Measurements from ENCODE around the gene NCOA7.

The NCOA7 gene

GRCh38 chr6:125863023-125863422, 72.3 kb downstream of the NCOA7 start:
- H3K36me3 ChIP-seq (ENCODE audit: insufficient read depth, low read length), result no peaks in the 10 kb centered on the region
- no peaks in the 10 kb centered on the region for H3K27me3 ChIP-seq (ENCODE audit: insufficient read depth, low read length)
- no peak overlapping the region for H3K4me3 ChIP-seq (ENCODE audit: low read length)
- H3K27ac ChIP-seq (ENCODE audit: low read depth, low read length), result no peak overlapping the region
- no peak overlapping the region for H3K9ac ChIP-seq (ENCODE audit: low read depth, low read length)
- no peaks in the 10 kb centered on the region for H3K9me3 ChIP-seq (ENCODE audit: insufficient read depth, low read depth, low read length)
- peaks cover 11% of the 10 kb centered on the region for H3K4me1 ChIP-seq (ENCODE audit: insufficient read depth, low read length)

DNA sequence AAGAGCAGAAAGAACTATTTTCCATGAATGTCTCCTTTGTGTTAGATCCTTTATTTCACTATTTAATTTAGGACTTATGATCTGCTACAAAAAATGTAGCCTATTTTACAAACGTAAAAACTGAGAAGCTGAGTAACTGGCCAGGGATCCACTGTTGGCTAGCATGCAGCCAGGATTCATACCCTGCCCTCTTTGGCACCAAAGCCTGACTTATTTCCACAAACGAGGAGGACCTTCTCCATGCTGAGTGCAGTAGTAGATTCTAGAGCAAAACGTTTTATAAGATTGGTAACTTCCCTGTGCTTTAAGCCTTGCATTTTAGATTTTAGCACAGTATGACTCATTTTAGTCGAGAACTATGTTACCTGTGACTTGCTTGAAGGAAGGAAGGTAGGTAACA, 74.3 kb downstream of the NCOA7 start:
- no peak overlapping the region for H3K9ac ChIP-seq (ENCODE audit: low read depth, low read length)
- no peaks in the 10 kb centered on the region for H3K36me3 ChIP-seq (ENCODE audit: insufficient read depth, low read length)
- H3K9me3 ChIP-seq (ENCODE audit: insufficient read depth, low read depth, low read length), result no peaks in the 10 kb centered on the region
- H3K27ac ChIP-seq (ENCODE audit: low read depth, low read length), result no peak overlapping the region
- H3K27me3 ChIP-seq (ENCODE audit: insufficient read depth, low read length), result no peaks in the 10 kb centered on the region
- WGBS, result 86% methylated on average over 4 of the region's 4 CpGs
- no peak overlapping the region for H3K4me3 ChIP-seq (ENCODE audit: low read length)
- H3K4me1 ChIP-seq (ENCODE audit: insufficient read depth, low read length), result peaks cover 14% of the 10 kb centered on the region

GRCh38 chr6:125866433-125866832, 75.7 kb downstream of the NCOA7 start:
- Histone ChIP-seq H3K9me3 (ENCODE audit: insufficient read depth, low read depth, low read length) (no peaks in the 10 kb centered on the region), H3K4me3 (ENCODE audit: low read length) (no peak overlapping the region), H3K9ac (ENCODE audit: low read depth, low read length) (no peak overlapping the region), H3K27me3 (ENCODE audit: insufficient read depth, low read length) (no peaks in the 10 kb centered on the region), H3K27ac (ENCODE audit: low read depth, low read length) (no peak overlapping the region), H3K36me3 (ENCODE audit: insufficient read depth, low read length) (no peaks in the 10 kb centered on the region), H3K4me1 (ENCODE audit: insufficient read depth, low read length) (peaks cover 14% of the 10 kb centered on the region)

DNA sequence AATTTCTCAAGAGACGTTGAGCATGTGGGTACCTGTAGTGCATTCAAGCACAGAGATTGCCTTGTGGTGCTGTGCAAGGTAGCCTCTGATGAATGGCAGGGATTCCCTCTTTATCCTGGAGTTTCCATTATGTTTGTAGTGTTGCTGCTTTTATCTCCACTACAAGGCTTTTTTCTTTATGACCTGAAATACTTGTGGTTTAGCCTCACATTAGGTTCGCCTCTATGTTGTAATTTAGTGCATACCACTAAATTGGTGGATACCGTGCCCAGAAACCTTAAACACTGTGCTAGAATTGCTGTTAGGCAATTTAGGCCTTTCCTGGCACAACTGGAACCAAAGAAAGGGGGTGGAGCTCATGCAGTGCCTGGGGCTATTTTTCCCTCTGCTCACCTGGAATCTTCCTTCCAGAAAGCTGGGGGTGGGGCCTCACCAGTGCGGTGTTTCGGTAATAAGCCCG, 76.8 kb downstream of the NCOA7 start:
- no peaks in the 10 kb centered on the region for H3K9me3 ChIP-seq (ENCODE audit: insufficient read depth, low read depth, low read length)
- H3K4me3 ChIP-seq (ENCODE audit: low read length), result no peak overlapping the region
- WGBS, result 67% methylated on average over 6 of the region's 6 CpGs
- H3K4me1 ChIP-seq (ENCODE audit: insufficient read depth, low read length), result peaks cover 14% of the 10 kb centered on the region
- H3K27ac ChIP-seq (ENCODE audit: low read depth, low read length), result no peak overlapping the region
- H3K36me3 ChIP-seq (ENCODE audit: insufficient read depth, low read length), result no peaks in the 10 kb centered on the region
- no peak overlapping the region for H3K9ac ChIP-seq (ENCODE audit: low read depth, low read length)
- H3K27me3 ChIP-seq (ENCODE audit: insufficient read depth, low read length), result no peaks in the 10 kb centered on the region

GRCh38 chr6:125868252-125868651, 77.5 kb downstream of the NCOA7 start:
- no peaks in the 10 kb centered on the region for H3K27me3 ChIP-seq (ENCODE audit: insufficient read depth, low read length)
- no peak overlapping the region for H3K27ac ChIP-seq (ENCODE audit: low read depth, low read length)
- no peaks in the 10 kb centered on the region for H3K36me3 ChIP-seq (ENCODE audit: insufficient read depth, low read length)
- H3K4me1 ChIP-seq (ENCODE audit: insufficient read depth, low read length), result peaks cover 14% of the 10 kb centered on the region
- H3K9me3 ChIP-seq (ENCODE audit: insufficient read depth, low read depth, low read length), result no peaks in the 10 kb centered on the region
- H3K4me3 ChIP-seq (ENCODE audit: low read length), result no peak overlapping the region
- no peak overlapping the region for H3K9ac ChIP-seq (ENCODE audit: low read depth, low read length)
- 98% methylated on average over 2 of the region's 2 CpGs for WGBS

GRCh38 chr6:125868678-125869395, 78.1 kb downstream of the NCOA7 start:
- H3K4me1 ChIP-seq (ENCODE audit: insufficient read depth, low read length), result peaks cover 14% of the 10 kb centered on the region
- no peak overlapping the region for H3K27ac ChIP-seq (ENCODE audit: low read depth, low read length)
- no peaks in the 10 kb centered on the region for H3K9me3 ChIP-seq (ENCODE audit: insufficient read depth, low read depth, low read length)
- no peaks in the 10 kb centered on the region for H3K27me3 ChIP-seq (ENCODE audit: insufficient read depth, low read length)
- no peak overlapping the region for H3K4me3 ChIP-seq (ENCODE audit: low read length)
- no peak overlapping the region for H3K9ac ChIP-seq (ENCODE audit: low read depth, low read length)
- 92% methylated on average over 4 of the region's 5 CpGs for WGBS
- no peaks in the 10 kb centered on the region for H3K36me3 ChIP-seq (ENCODE audit: insufficient read depth, low read length)

- 88% methylated on average over 6 of the region's 6 CpGs for WGBS
- Histone ChIP-seq H3K27ac (ENCODE audit: low read depth, low read length) (no peak overlapping the region), H3K4me3 (ENCODE audit: low read length) (no peak overlapping the region), H3K36me3 (ENCODE audit: insufficient read depth, low read length) (no peaks in the 10 kb centered on the region), H3K27me3 (ENCODE audit: insufficient read depth, low read length) (no peaks in the 10 kb centered on the region), H3K9me3 (ENCODE audit: insufficient read depth, low read depth, low read length) (no peaks in the 10 kb centered on the region), H3K4me1 (ENCODE audit: insufficient read depth, low read length) (peaks cover 14% of the 10 kb centered on the region), H3K9ac (ENCODE audit: low read depth, low read length) (no peak overlapping the region)
Observed at GRCh38 chr6:125869427-125869826, 78.7 kb downstream of the NCOA7 start.

GRCh38 chr6:125871365-125871764, 80.6 kb downstream of the NCOA7 start:
- no peak overlapping the region for H3K4me3 ChIP-seq (ENCODE audit: low read length)
- H3K27me3 ChIP-seq (ENCODE audit: insufficient read depth, low read length), result no peaks in the 10 kb centered on the region
- H3K27ac ChIP-seq (ENCODE audit: low read depth, low read length), result no peak overlapping the region
- H3K9ac ChIP-seq (ENCODE audit: low read depth, low read length), result no peak overlapping the region
- H3K4me1 ChIP-seq (ENCODE audit: insufficient read depth, low read length), result peaks cover 14% of the 10 kb centered on the region
- no peaks in the 10 kb centered on the region for H3K9me3 ChIP-seq (ENCODE audit: insufficient read depth, low read depth, low read length)
- H3K36me3 ChIP-seq (ENCODE audit: insufficient read depth, low read length), result no peaks in the 10 kb centered on the region

- 93% methylated on average over 3 of the region's 5 CpGs for WGBS
- Histone ChIP-seq H3K36me3 (ENCODE audit: insufficient read depth, low read length) (no peaks in the 10 kb centered on the region), H3K4me1 (ENCODE audit: insufficient read depth, low read length) (peaks cover 9% of the 10 kb centered on the region), H3K27ac (ENCODE audit: low read depth, low read length) (no peak overlapping the region), H3K9me3 (ENCODE audit: insufficient read depth, low read depth, low read length) (no peaks in the 10 kb centered on the region), H3K4me3 (ENCODE audit: low read length) (no peak overlapping the region), H3K9ac (ENCODE audit: low read depth, low read length) (no peak overlapping the region), H3K27me3 (ENCODE audit: insufficient read depth, low read length) (no peaks in the 10 kb centered on the region)
Observed at GRCh38 chr6:125872259-125872921, 81.6 kb downstream of the NCOA7 start.

GRCh38 chr6:125882243-125882642, 91.5 kb downstream of the NCOA7 start:
- Histone ChIP-seq H3K36me3 (ENCODE audit: insufficient read depth, low read length) (peaks cover 12% of the 10 kb centered on the region; the same call in 1 of the 2 replicates), H3K9me3 (ENCODE audit: insufficient read depth, low read depth, low read length) (no peaks in the 10 kb centered on the region), H3K9ac (ENCODE audit: low read depth, low read length) (no peak overlapping the region), H3K27ac (ENCODE audit: low read depth, low read length) (no peak overlapping the region), H3K4me1 (ENCODE audit: insufficient read depth, low read length) (no peaks in the 10 kb centered on the region), H3K4me3 (ENCODE audit: low read length) (no peak overlapping the region), H3K27me3 (ENCODE audit: insufficient read depth, low read length) (no peaks in the 10 kb centered on the region)
- 88% methylated on average over 4 of the region's 4 CpGs for WGBS

DNA sequence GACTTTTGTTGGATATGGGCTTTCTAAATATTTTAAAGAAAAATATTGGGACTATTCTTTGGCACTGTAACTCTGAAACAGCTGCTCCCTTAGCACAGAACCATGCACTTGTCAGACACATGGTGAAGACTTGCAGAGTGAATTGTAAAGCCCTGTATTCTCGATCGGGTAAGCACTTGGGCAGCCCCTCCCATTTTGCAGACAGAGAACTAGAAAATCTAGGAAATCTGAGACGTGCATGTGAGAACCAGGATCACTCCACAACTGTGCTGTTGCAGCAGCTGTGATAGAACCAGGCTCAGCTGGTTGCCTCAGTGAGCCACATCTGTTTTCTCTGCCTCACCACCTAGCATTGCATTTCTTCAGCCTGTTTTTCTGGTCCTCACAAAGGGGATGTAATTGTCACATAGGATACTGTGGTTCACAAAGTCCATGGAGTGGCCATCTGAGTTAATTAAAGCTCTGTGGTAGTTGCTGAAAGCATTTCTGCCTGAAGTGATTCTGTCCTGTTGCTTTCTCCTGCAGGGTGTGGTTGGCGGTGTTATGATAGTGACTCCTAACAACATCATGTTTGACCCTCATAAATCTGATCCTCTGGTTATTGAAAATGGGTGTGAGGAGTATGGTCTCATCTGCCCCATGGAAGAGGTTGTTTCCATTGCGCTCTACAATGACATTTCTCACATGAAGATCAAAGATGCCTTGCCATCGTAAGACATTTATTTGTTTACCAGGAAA, 94.0 kb downstream of the NCOA7 start:
- Histone ChIP-seq H3K9me3 (ENCODE audit: insufficient read depth, low read depth, low read length) (no peaks in the 10 kb centered on the region), H3K27me3 (ENCODE audit: insufficient read depth, low read length) (no peaks in the 10 kb centered on the region), H3K4me3 (ENCODE audit: low read length) (no peak overlapping the region), H3K27ac (ENCODE audit: low read depth, low read length) (no peak overlapping the region), H3K9ac (ENCODE audit: low read depth, low read length) (no peak overlapping the region), H3K36me3 (ENCODE audit: insufficient read depth, low read length) (peaks cover 12% of the 10 kb centered on the region; the same call in 1 of the 2 replicates), H3K4me1 (ENCODE audit: insufficient read depth, low read length) (0 out of 2 replicates have a peak, but pooled peaks cover 2% of the 10 kb centered on the region)
- 94% methylated on average over 6 of the region's 6 CpGs for WGBS

All from HUES64 (cell line).